ENCODE results near the gene IFNAR2. TPM values are rescaled to one million over a fixed set of nuclear protein-coding genes. Genes with fewer than 3 reads are reported as not detected.

IFNAR2 gene
- total RNA-seq, 1 experiment from 2014 or later: 36.1 TPM

- BruUV-seq (replicated peaks): no TSS peak
- Mint-ChIP-seq H3K9me3 (ENCODE audit: unreplicated experiment) (no peaks in the 10 kb centered on the region), H3K27me3 (ENCODE audit: insufficient read depth, unreplicated experiment) (no peaks in the 10 kb centered on the region), H3K27ac (ENCODE audit: unreplicated experiment) (no peak overlapping the region), H3K4me3 (ENCODE audit: unreplicated experiment) (no peak overlapping the region), H3K36me3 (ENCODE audit: insufficient read depth, unreplicated experiment) (peaks cover 6% of the 10 kb centered on the region), H3K4me1 (ENCODE audit: low read depth, unreplicated experiment) (peaks cover 22% of the 10 kb centered on the region)
- H3K4me3 ChIP-seq (ENCODE audit: low read depth, low read length): no peak overlapping the region
- TF ChIP-seq, protein P1, sequence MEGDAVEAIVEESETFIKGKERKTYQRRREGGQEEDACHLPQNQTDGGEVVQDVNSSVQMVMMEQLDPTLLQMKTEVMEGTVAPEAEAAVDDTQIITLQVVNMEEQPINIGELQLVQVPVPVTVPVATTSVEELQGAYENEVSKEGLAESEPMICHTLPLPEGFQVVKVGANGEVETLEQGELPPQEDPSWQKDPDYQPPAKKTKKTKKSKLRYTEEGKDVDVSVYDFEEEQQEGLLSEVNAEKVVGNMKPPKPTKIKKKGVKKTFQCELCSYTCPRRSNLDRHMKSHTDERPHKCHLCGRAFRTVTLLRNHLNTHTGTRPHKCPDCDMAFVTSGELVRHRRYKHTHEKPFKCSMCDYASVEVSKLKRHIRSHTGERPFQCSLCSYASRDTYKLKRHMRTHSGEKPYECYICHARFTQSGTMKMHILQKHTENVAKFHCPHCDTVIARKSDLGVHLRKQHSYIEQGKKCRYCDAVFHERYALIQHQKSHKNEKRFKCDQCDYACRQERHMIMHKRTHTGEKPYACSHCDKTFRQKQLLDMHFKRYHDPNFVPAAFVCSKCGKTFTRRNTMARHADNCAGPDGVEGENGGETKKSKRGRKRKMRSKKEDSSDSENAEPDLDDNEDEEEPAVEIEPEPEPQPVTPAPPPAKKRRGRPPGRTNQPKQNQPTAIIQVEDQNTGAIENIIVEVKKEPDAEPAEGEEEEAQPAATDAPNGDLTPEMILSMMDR (IDR thresholded peaks at IDR 0.05; ENCODE audit: insufficient read depth in 1 of 2, low read depth in 1 of 2, low read length in 1 of 2, severe bottlenecking in 1 of 2, unreplicated experiment in 1 of 2): peak; percentile 65 to 82
- H3K27me3 ChIP-seq (replicated peaks; ENCODE audit: control insufficient read depth, insufficient read depth, low read length): no peaks in the 10 kb centered on the region
- peak; percentile 81 for DNase-seq
- H3K36me3 ChIP-seq (ENCODE audit: control insufficient read depth, insufficient read depth, low read length): no peaks in the 10 kb centered on the region
- H3K9me3 ChIP-seq: no peaks in the 10 kb centered on the region
- intact Hi-C loops (cut with micrococcal nuclease; ENCODE audit: unreplicated experiment): loop anchor here (1.0 to 2.0 kb wide), 5 partner anchors 66 to 246 kb away; partner anchors contain the start of gene IFNAR1
- CTCF ChIA-PET: interaction anchor here (0.6 to 1.1 kb wide), 17 partner anchors 18 to 406 kb away, joined by 3 to 41 read pairs (median 4); partner anchors contain the start of genes IFNAR1, IL10RB and TMEM50B
- POLR2A ChIA-PET: interaction anchor here (0.6 kb wide), 1 partner anchor 80 kb away, joined by 3 read pairs; no protein-coding TSS in a partner anchor
- peaks cover 23% of the 10 kb centered on the region for H3K4me1 ChIP-seq
These were observed 30.1 kb upstream of the IFNAR2 start for GRCh38 chr21:33199516-33200217.

- intact Hi-C loops (cut with micrococcal nuclease; ENCODE audit: unreplicated experiment): loop anchor here (2.0 kb wide), 1 partner anchor 123 kb away; the partner anchor contains the start of gene IFNAR1
- DNase-seq: no peak
- Histone ChIP-seq H3K9me3 (no peaks in the 10 kb centered on the region), H3K36me3 (ENCODE audit: control insufficient read depth, insufficient read depth, low read length) (peaks cover 2% of the 10 kb centered on the region; the same call in 1 of the 2 replicates), H3K27me3 (replicated peaks; ENCODE audit: control insufficient read depth, insufficient read depth, low read length) (no peaks in the 10 kb centered on the region), H3K4me1 (peaks cover 33% of the 10 kb centered on the region), H3K4me3 (ENCODE audit: low read depth, low read length) (no peak overlapping the region)
- ChIA-PET CTCF (no interaction called here), POLR2A (no interaction called here)
- H3K27ac Mint-ChIP-seq (ENCODE audit: unreplicated experiment): peak overlapping the region; percentile 77
- H3K27me3 Mint-ChIP-seq (ENCODE audit: insufficient read depth, unreplicated experiment): no peaks in the 10 kb centered on the region
- H3K4me3 Mint-ChIP-seq (ENCODE audit: unreplicated experiment): no peak overlapping the region
- H3K4me1 Mint-ChIP-seq (ENCODE audit: low read depth, unreplicated experiment): peaks cover 36% of the 10 kb centered on the region
- peaks cover 14% of the 10 kb centered on the region for H3K36me3 Mint-ChIP-seq (ENCODE audit: insufficient read depth, unreplicated experiment)
- TF ChIP-seq, protein P1 (IDR thresholded peaks at IDR 0.05; ENCODE audit: insufficient read depth in 1 of 2, low read depth in 1 of 2, low read length in 1 of 2, severe bottlenecking in 1 of 2, unreplicated experiment in 1 of 2): no peak
- peaks cover 7% of the 10 kb centered on the region for H3K9me3 Mint-ChIP-seq (ENCODE audit: unreplicated experiment)
- no TSS peak for BruUV-seq (replicated peaks)
These were observed 27.8 kb upstream of the IFNAR2 start for GRCh38 chr21:33201956-33202355.

DNA sequence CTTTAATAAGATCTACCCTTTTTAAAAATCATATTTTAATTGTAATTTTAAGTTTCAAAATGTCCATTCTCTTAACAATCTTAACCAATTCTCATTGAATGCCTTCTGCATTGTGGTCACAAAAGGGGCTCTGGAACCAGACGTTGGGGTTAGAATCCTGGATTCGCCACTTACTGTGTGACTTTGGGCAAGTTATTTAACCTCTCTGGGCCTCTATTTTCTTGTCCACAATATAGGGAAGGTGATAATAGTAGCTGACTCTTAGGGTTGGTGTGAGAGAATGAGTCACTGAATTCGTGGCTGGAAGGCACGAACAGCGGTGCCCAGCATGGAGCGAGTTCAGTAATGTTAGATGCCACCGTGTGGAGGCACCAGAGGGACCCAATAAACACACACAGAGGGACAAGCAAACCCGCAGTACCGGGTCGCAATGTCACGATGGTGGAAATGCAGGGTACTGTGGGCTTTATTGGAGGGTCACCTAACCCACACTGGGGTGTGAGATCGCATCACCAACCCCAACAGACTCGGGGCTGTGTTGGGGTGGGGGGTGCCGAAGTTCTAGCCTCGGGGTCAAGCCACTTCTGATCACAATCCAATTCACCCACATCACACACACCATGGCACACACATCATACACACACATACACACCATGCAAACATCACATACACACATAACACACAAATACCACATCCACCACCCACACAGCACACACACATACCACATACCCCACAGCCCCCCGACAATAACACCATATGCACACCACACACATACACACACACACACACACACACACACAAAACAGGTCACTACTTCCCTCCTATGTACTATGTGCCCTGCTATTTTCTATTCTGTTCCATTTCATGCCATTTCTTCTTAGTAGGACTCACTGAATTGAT is 27.0 kb upstream of the IFNAR2 start:
- H3K27ac Mint-ChIP-seq (ENCODE audit: unreplicated experiment): peak overlapping the region; percentile 77
- CTCF ChIA-PET: interaction anchor here (0.8 to 2.0 kb wide), 4 partner anchors 27 to 277 kb away, joined by 3 to 19 read pairs (median 4); partner anchors contain the start of genes IFNAR1, IFNAR2 and TMEM50B

More for the DNA sequence above, 27.0 kb upstream of the IFNAR2 start:
- Histone ChIP-seq H3K4me1 (peaks cover 33% of the 10 kb centered on the region), H3K27me3 (replicated peaks; ENCODE audit: control insufficient read depth, insufficient read depth, low read length) (no peaks in the 10 kb centered on the region), H3K9me3 (peaks cover 1% of the 10 kb centered on the region; the same call in 1 of the 2 replicates), H3K4me3 (ENCODE audit: low read depth, low read length) (no peak overlapping the region), H3K36me3 (ENCODE audit: control insufficient read depth, insufficient read depth, low read length) (peaks cover 2% of the 10 kb centered on the region; the same call in 1 of the 2 replicates)
- POLR2A ChIA-PET: no interaction called here
- TF ChIP-seq, protein P1 (IDR thresholded peaks at IDR 0.05; ENCODE audit: insufficient read depth in 1 of 2, low read depth in 1 of 2, low read length in 1 of 2, severe bottlenecking in 1 of 2, unreplicated experiment in 1 of 2): no peak
- intact Hi-C loops (cut with micrococcal nuclease; ENCODE audit: unreplicated experiment): no loop called here
- no peak for DNase-seq
- Mint-ChIP-seq H3K4me3 (ENCODE audit: unreplicated experiment) (no peak overlapping the region), H3K36me3 (ENCODE audit: insufficient read depth, unreplicated experiment) (peaks cover 15% of the 10 kb centered on the region), H3K9me3 (ENCODE audit: unreplicated experiment) (peaks cover 13% of the 10 kb centered on the region), H3K4me1 (ENCODE audit: low read depth, unreplicated experiment) (peaks cover 36% of the 10 kb centered on the region), H3K27me3 (ENCODE audit: insufficient read depth, unreplicated experiment) (no peaks in the 10 kb centered on the region)
- no TSS peak for BruUV-seq (replicated peaks)

Data from Caco-2 (cell line).